GM12878 (cell line): ENCODE results near the gene FNDC4. TPM values are rescaled to one million over a fixed set of nuclear protein-coding genes. Genes with fewer than 3 reads are reported as not detected.

Experiments
- ATAC-seq: fragments of 200-7000 bp; cut with Tn5 transposase; 3 replicates; pipeline ENCODE4 v1.9.1; 2020; ENCODE audit warnings: mild to moderate bottlenecking, moderate library complexity
- BruUV-seq: library from RNA; stranded (reverse); fragments of 400-500 nt; replicated peaks from 2 replicates; lab custom pipeline; 2021; lab: Mats Ljungman, UMichigan
- CTCF ChIA-PET: fragments of 300-600 bp; sonication (Branson Sonifier 250); formaldehyde crosslinking; extraction: SDS; loops from one replicate; lab custom pipeline; 2021; ENCODE audit warnings: inconsistent platforms; lab: Yijun Ruan, JAX
- POLR2A ChIA-PET: fragments of 350-600 bp; formaldehyde crosslinking; extraction: SDS; loops from one replicate; lab custom pipeline; 2021; ENCODE audit warnings: inconsistent platforms; lab: Charles Lee
- RAD21 ChIA-PET: fragments of 300-600 bp; sonication (Branson Sonifier 250); formaldehyde crosslinking; loops from one replicate; lab custom pipeline; 2023; ENCODE audit warnings: antibody characterized with exemption; ENCODE audit not compliant: unreplicated experiment; lab: Charles Lee
- SMC1A ChIA-PET: fragments of 300-600 bp; sonication (Branson Sonifier 250); formaldehyde crosslinking; loops from one replicate; lab custom pipeline; 2023; ENCODE audit not compliant: unreplicated experiment, uncharacterized antibody; lab: Charles Lee
- DNase-seq: peaks from one replicate; pipeline ENCODE4 v3.0.0-alpha.2; 2011; ENCODE audit warnings: low read depth, low spot score
- FAIRE-seq: peaks from 3 replicates; lab custom pipeline; 2011; peaks lifted over from hg19 to GRCh38; lab: Jason Lieb, UNC
- H2AFZ ChIP-seq: 2 replicates; pipeline ENCODE4 v1.6.0; 2011; ENCODE audit warnings: low read depth, low read length, control low read depth; ENCODE audit not compliant: control insufficient read depth
- H3K27ac ChIP-seq: 2 replicates; pipeline ENCODE4 v1.5.1; 2011; ENCODE audit warnings: control low read depth; ENCODE audit not compliant: control insufficient read depth, insufficient read depth
- H3K27me3 ChIP-seq, 2 experiments: replicated peaks in 1 of 2; 2 replicates each; pipeline versions ENCODE4 v1.6.0 to v1.6.1; 2011; ENCODE audit warnings: low read length in 1 of 2; ENCODE audit not compliant: control insufficient read depth in 2 of 2, insufficient read depth in 2 of 2
- H3K36me3 ChIP-seq, 2 experiments: 2 replicates each; pipeline ENCODE4 v1.5.1; 2011; ENCODE audit warnings: low read length in 1 of 2; ENCODE audit not compliant: control insufficient read depth in 2 of 2, insufficient read depth in 2 of 2
- H3K4me1 ChIP-seq: 2 replicates; pipeline ENCODE4 v1.6.1; 2011; ENCODE audit warnings: mild to moderate bottlenecking, low read length, moderate library complexity, mixed read lengths; ENCODE audit not compliant: control insufficient read depth, insufficient read depth
- H3K4me2 ChIP-seq: 2 replicates; pipeline ENCODE4 v1.6.0; 2011; ENCODE audit warnings: control low read depth; ENCODE audit not compliant: control insufficient read depth, insufficient read depth
- H3K4me3 ChIP-seq: fragments of 200-600 bp; sonication (generic); 2 replicates; pipeline ENCODE4 v1.5.1; 2016
- H3K79me2 ChIP-seq: 2 replicates; pipeline ENCODE4 v1.6.0; 2011; ENCODE audit warnings: low read length; ENCODE audit not compliant: control insufficient read depth, insufficient read depth
- H3K9ac ChIP-seq: 2 replicates; pipeline ENCODE4 v1.8.0; 2011; ENCODE audit warnings: low read length, control low read depth, mixed read lengths; ENCODE audit not compliant: control insufficient read depth, insufficient read depth
- H3K9me3 ChIP-seq: replicated peaks from 3 replicates; pipeline ENCODE4 v1.5.1; 2011; ENCODE audit warnings: mild to moderate bottlenecking, low read length; ENCODE audit not compliant: control insufficient read depth, insufficient read depth
- H4K20me1 ChIP-seq: 2 replicates; pipeline ENCODE4 v1.6.0; 2011; ENCODE audit not compliant: control insufficient read depth, insufficient read depth
- CREB1 ChIP-seq: IDR thresholded peaks from 2 replicates; pipeline ENCODE4 v1.6.1; 2012; ENCODE audit warnings: low read depth, mild to moderate bottlenecking, inconsistent platforms
- FOXK2 ChIP-seq: fragments of 450-650 bp; IDR thresholded peaks from 2 replicates; pipeline ENCODE4 v1.6.1; 2017; ENCODE audit warnings: mild to moderate bottlenecking, moderate library complexity
- HDGF ChIP-seq: fragments of 450-650 bp; IDR thresholded peaks from 2 replicates; pipeline ENCODE4 v1.6.1; 2016; ENCODE audit warnings: antibody characterized with exemption
- IRF4 ChIP-seq: IDR thresholded peaks from 2 replicates; pipeline ENCODE4 v1.6.1; 2011; ENCODE audit warnings: low read depth, low read length
- NBN ChIP-seq: fragments of 450-650 bp; IDR thresholded peaks from 2 replicates; pipeline ENCODE4 v1.6.1; 2016
- NR2C2 ChIP-seq: IDR thresholded peaks from 2 replicates; pipeline ENCODE4 v1.6.1; 2011; ENCODE audit warnings: borderline replicate concordance, low read depth; ENCODE audit not compliant: control insufficient read depth, insufficient read length
- RCOR1 ChIP-seq: conservative IDR thresholded peaks from 2 replicates; pipeline ENCODE4 v1.6.1; 2012; ENCODE audit warnings: low read depth, low read length, improper control_type of control experiment
- RELA ChIP-seq: fragments of 450-650 bp; IDR thresholded peaks from 2 replicates; pipeline ENCODE4 v1.8.0; 2014; ENCODE audit warnings: borderline replicate concordance; ENCODE audit not compliant: partially characterized antibody
- SRF ChIP-seq, 2 experiments: IDR thresholded peaks; 2 replicates each; pipeline ENCODE4 v1.6.1; 2011; ENCODE audit warnings: low read depth in 2 of 2, low read length in 2 of 2, mild to moderate bottlenecking in 1 of 2, moderate library complexity in 1 of 2
- TAF1 ChIP-seq: IDR thresholded peaks from 2 replicates; pipeline ENCODE4 v1.6.1; 2011; ENCODE audit warnings: mild to moderate bottlenecking, low read depth, low read length, borderline replicate concordance
- TARDBP ChIP-seq: IDR thresholded peaks from 2 replicates; pipeline ENCODE4 v1.6.1; 2016; ENCODE audit warnings: borderline replicate concordance
- ZBED1 ChIP-seq: IDR thresholded peaks from 2 replicates; pipeline ENCODE4 v1.6.1; 2016; ENCODE audit warnings: borderline replicate concordance
- ZNF207 ChIP-seq: fragments of 450-650 bp; IDR thresholded peaks from 2 replicates; pipeline ENCODE4 v1.6.1; 2014; ENCODE audit warnings: antibody characterized with exemption, mild to moderate bottlenecking, borderline replicate concordance
- ZNF24 ChIP-seq: fragments of 450-650 bp; IDR thresholded peaks from 2 replicates; pipeline ENCODE4 v1.6.1; 2017; ENCODE audit warnings: antibody characterized with exemption, mild to moderate bottlenecking
- WGBS: methylation state at CpG from one replicate; pipeline ENCODE4 v1.1.6; 2016; ENCODE audit warnings: low lambda C conversion rate; ENCODE audit not compliant: insufficient replicate concordance, insufficient coverage; ENCODE audit errors: missing lambda C conversion rate; 5-methylcytosine and 5-hydroxymethylcytosine counted together
- in situ Hi-C: fragments of 300-500 bp; cut with MboI; formaldehyde crosslinking; loops from 9 replicates; pipeline ENCODE4 v1.14.3; 2018; ENCODE audit warnings: mixed read lengths
- intact Hi-C: fragments of 100-400 bp; cut with micrococcal nuclease; formaldehyde crosslinking; loops from one replicate; pipeline ENCODE4 v1.14.2; 2022; ENCODE audit not compliant: unreplicated experiment
- polyA plus RNA-seq, 11 experiments: library from polyadenylated mRNA; depleted of rRNA in 4 of 11; unstranded in 6 of 11; stranded (reverse) in 5 of 11; fragments of >200 nt; fragmentation: Nextera tagmentation in 4 of 11; fragmentation: Illumina TruSeq in 1 of 11; extraction: Ambion mirVana in 4 of 11; extraction: Trizol in 1 of 11; gene quantifications; 1 replicate in 1 of 11; 2 replicates in 10 of 11; pipeline versions ENCODE4 v1.2.1 to v1.2.3, GENCODE V29; 2011 to 2016; ENCODE audit warnings: inconsistent platforms in 2 of 11, missing spikeins in 2 of 11, low read depth in 1 of 11
- total RNA-seq, 4 experiments: library from RNA; depleted of rRNA in 3 of 4; stranded (reverse); fragments of >200 nt in 3 of 4; fragmentation: Illumina TruSeq in 1 of 4; extraction: Trizol in 1 of 4; gene quantifications; 2 replicates each; pipeline versions ENCODE4 v1.2.1 to v1.2.3, GENCODE V29; 2013 to 2021
- TF ChIP-seq, protein P1 (sequence below): IDR thresholded peaks from 2 replicates; pipeline ENCODE4 v1.6.1; 2011; ENCODE audit warnings: borderline replicate concordance, low read depth, mild to moderate bottlenecking, moderate library complexity, low read length; ENCODE audit not compliant: insufficient read depth, poor library complexity, severe bottlenecking
- TF ChIP-seq, protein P2 (sequence below): IDR thresholded peaks from 2 replicates; pipeline ENCODE4 v1.6.1; 2012; ENCODE audit warnings: low read depth, low read length, improper control_type of control experiment
- TF ChIP-seq, protein P3 (sequence below): IDR thresholded peaks from 2 replicates; pipeline ENCODE4 v1.6.1; 2012; ENCODE audit warnings: improper control_type of control experiment, low read depth, low read length; ENCODE audit not compliant: insufficient replicate concordance

FNDC4 gene
- total and polyA plus RNA-seq, 10 of the 15 experiments (the other 5 are each of a cell fraction or from before 2014, with no cell fraction given) = 0.21 TPM; not detected in 9

DNA sequence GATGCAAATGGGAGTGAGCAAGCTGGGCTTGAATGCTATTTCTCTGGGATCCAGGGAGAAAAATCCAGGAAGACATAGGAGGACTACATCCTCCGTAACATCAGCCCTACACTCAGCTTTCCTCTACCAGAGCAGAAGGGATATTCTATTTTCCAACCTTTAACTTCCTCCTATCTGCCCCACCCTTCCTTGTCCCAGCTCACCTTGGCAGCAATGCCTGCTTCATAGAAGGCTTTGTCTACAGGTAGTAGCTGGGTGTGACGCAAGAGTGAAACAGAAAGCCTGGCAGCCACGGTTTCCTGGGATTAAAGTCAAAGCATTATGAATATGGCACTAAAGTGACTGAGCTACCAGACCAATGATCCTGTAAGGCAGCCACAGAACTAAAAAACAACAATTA, 48.9 kb downstream of the FNDC4 start (continued):
- TF ChIP-seq, protein P1, sequence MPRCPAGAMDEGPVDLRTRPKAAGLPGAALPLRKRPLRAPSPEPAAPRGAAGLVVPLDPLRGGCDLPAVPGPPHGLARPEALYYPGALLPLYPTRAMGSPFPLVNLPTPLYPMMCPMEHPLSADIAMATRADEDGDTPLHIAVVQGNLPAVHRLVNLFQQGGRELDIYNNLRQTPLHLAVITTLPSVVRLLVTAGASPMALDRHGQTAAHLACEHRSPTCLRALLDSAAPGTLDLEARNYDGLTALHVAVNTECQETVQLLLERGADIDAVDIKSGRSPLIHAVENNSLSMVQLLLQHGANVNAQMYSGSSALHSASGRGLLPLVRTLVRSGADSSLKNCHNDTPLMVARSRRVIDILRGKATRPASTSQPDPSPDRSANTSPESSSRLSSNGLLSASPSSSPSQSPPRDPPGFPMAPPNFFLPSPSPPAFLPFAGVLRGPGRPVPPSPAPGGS = no peak
- no peak for TF ChIP-seq ZBED1
- no peak for TF ChIP-seq NR2C2
- TF ChIP-seq RCOR1 = no peak
- no peak for TF ChIP-seq TARDBP
- no peak for TF ChIP-seq TAF1
- no peak for TF ChIP-seq ZNF207

DNA sequence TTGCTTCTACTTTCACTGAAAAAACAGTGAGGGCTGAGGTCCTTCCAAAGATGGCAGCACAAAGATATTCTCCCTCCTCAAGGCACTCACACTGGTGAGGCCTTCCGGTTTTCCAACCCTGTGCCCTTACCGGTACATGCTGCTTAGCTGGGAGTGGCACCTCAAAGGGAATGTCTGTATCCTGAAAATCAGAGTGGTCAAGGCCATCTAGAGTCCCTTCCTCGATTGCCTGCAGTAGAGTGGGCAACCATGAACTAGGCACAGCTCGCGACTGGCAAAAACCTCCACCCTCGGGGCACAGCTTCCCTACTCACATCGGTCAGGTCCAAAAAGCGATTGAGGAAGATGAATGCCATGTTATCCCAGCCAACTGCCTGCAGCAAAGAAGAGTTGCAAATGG, 49.4 kb downstream of the FNDC4 start:
- DNase-seq = no peak
- H3K9ac ChIP-seq = no peak overlapping the region
- H3K36me3 ChIP-seq = peaks cover 6 to 12% of the 10 kb centered on the region in 2 experiments
- H3K9me3 ChIP-seq = no peaks in the 10 kb centered on the region
- no peaks in the 10 kb centered on the region for H4K20me1 ChIP-seq
- 97% methylated on average over 8 of the region's 8 CpGs for WGBS
- ChIA-PET SMC1A (interaction anchor here (1.0 to 1.1 kb wide), 2 partner anchors 8 to 17 kb away, joined by 3 read pairs; no protein-coding TSS in a partner anchor), CTCF (interaction anchor here (1.1 to 1.5 kb wide), 2 partner anchors 17 to 237 kb away, joined by 3 to 4 read pairs; partner anchors contain the start of gene NRBP1), RAD21 (no interaction called here), POLR2A (interaction anchor here (0.8 to 1.1 kb wide), 2 partner anchors 61 to 76 kb away, joined by 4 read pairs; no protein-coding TSS in a partner anchor)
- H3K27me3 ChIP-seq = no peaks in the 10 kb centered on the region
- no peak overlapping the region for H3K27ac ChIP-seq
- no peaks in the 10 kb centered on the region for H3K79me2 ChIP-seq
- no peaks in the 10 kb centered on the region for H3K4me1 ChIP-seq
- no peak for ATAC-seq
- in situ Hi-C loops (no loop called here), intact Hi-C loops (no loop called here)
- H3K4me2 ChIP-seq = no peak overlapping the region
- H2AFZ ChIP-seq = no peak overlapping the region
- H3K4me3 ChIP-seq = no peak overlapping the region
- BruUV-seq = no TSS peak
- no peak for FAIRE-seq
- no peak for TF ChIP-seq HDGF
- TF ChIP-seq NBN = no peak
- no peak for TF ChIP-seq FOXK2
- TF ChIP-seq SRF (IDR thresholded peaks at IDR 0.05; ENCODE audit: low read depth in 2 of 2, low read length in 2 of 2) = no peak
- no peak for TF ChIP-seq IRF4
- TF ChIP-seq, protein P2, sequence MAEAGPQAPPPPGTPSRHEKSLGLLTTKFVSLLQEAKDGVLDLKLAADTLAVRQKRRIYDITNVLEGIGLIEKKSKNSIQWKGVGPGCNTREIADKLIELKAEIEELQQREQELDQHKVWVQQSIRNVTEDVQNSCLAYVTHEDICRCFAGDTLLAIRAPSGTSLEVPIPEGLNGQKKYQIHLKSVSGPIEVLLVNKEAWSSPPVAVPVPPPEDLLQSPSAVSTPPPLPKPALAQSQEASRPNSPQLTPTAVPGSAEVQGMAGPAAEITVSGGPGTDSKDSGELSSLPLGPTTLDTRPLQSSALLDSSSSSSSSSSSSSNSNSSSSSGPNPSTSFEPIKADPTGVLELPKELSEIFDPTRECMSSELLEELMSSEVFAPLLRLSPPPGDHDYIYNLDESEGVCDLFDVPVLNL = no peak
- TF ChIP-seq, protein P3, sequence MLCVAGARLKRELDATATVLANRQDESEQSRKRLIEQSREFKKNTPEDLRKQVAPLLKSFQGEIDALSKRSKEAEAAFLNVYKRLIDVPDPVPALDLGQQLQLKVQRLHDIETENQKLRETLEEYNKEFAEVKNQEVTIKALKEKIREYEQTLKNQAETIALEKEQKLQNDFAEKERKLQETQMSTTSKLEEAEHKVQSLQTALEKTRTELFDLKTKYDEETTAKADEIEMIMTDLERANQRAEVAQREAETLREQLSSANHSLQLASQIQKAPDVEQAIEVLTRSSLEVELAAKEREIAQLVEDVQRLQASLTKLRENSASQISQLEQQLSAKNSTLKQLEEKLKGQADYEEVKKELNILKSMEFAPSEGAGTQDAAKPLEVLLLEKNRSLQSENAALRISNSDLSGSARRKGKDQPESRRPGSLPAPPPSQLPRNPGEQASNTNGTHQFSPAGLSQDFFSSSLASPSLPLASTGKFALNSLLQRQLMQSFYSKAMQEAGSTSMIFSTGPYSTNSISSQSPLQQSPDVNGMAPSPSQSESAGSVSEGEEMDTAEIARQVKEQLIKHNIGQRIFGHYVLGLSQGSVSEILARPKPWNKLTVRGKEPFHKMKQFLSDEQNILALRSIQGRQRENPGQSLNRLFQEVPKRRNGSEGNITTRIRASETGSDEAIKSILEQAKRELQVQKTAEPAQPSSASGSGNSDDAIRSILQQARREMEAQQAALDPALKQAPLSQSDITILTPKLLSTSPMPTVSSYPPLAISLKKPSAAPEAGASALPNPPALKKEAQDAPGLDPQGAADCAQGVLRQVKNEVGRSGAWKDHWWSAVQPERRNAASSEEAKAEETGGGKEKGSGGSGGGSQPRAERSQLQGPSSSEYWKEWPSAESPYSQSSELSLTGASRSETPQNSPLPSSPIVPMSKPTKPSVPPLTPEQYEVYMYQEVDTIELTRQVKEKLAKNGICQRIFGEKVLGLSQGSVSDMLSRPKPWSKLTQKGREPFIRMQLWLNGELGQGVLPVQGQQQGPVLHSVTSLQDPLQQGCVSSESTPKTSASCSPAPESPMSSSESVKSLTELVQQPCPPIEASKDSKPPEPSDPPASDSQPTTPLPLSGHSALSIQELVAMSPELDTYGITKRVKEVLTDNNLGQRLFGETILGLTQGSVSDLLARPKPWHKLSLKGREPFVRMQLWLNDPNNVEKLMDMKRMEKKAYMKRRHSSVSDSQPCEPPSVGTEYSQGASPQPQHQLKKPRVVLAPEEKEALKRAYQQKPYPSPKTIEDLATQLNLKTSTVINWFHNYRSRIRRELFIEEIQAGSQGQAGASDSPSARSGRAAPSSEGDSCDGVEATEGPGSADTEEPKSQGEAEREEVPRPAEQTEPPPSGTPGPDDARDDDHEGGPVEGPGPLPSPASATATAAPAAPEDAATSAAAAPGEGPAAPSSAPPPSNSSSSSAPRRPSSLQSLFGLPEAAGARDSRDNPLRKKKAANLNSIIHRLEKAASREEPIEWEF = no peak
- TF ChIP-seq RELA = no peak
- no peak for TF ChIP-seq ZNF24
- TF ChIP-seq CREB1 = no peak
